Lower leg skin (tissue), 4 donors: ENCODE measurements around the gene HIPK2. TPM values are rescaled to one million over a fixed set of nuclear protein-coding genes. Genes with fewer than 3 reads are reported as not detected.

Experiments used
- DNase-seq, 2 donors: peaks; one replicate each; pipeline ENCODE4 v3.0.0-alpha.2; 2019; ENCODE audit warnings: low spot score in 2 of 2
- H3K4me3 ChIP-seq: fragments of 200-600 bp; sonication (generic); 2 replicates; pipeline ENCODE4 v1.5.1; 2017; ENCODE audit warnings: mild to moderate bottlenecking, low read depth; ENCODE audit not compliant: poor library complexity, severe bottlenecking
- CTCF ChIP-seq, 3 donors: fragments of 450-650 bp; IDR thresholded peaks; one replicate each; pipeline ENCODE4 v1.5.1; 2016; ENCODE audit warnings: antibody characterized with exemption in 3 of 3, mild to moderate bottlenecking in 3 of 3, moderate library complexity in 2 of 3
- POLR2A ChIP-seq, 2 donors: fragments of 450-650 bp; IDR thresholded peaks; one replicate each; pipeline ENCODE4 v1.6.1; 2016 to 2017; ENCODE audit warnings: antibody characterized with exemption in 2 of 2, mild to moderate bottlenecking in 1 of 2, moderate library complexity in 1 of 2
- WGBS, 2 donors: methylation state at CpG; one replicate each; pipeline ENCODE4 v1.1.5; 2018; 5-methylcytosine and 5-hydroxymethylcytosine counted together
- intact Hi-C: fragments of 100-400 bp; cut with DNase I; formaldehyde crosslinking; loops from one replicate; pipeline ENCODE4 v1.15.0; 2023; ENCODE audit warnings: low total_unique reads
- total RNA-seq, 4 donors: library from RNA; depleted of rRNA; stranded (reverse); fragments of >200 nt; gene quantifications; one replicate each; pipeline ENCODE4 v1.1.0, GENCODE V29; 2016

Gene HIPK2
- total RNA-seq, 4 donors from 2014 or later: 4.5 to 14.9 (median 10.4) TPM

DNA sequence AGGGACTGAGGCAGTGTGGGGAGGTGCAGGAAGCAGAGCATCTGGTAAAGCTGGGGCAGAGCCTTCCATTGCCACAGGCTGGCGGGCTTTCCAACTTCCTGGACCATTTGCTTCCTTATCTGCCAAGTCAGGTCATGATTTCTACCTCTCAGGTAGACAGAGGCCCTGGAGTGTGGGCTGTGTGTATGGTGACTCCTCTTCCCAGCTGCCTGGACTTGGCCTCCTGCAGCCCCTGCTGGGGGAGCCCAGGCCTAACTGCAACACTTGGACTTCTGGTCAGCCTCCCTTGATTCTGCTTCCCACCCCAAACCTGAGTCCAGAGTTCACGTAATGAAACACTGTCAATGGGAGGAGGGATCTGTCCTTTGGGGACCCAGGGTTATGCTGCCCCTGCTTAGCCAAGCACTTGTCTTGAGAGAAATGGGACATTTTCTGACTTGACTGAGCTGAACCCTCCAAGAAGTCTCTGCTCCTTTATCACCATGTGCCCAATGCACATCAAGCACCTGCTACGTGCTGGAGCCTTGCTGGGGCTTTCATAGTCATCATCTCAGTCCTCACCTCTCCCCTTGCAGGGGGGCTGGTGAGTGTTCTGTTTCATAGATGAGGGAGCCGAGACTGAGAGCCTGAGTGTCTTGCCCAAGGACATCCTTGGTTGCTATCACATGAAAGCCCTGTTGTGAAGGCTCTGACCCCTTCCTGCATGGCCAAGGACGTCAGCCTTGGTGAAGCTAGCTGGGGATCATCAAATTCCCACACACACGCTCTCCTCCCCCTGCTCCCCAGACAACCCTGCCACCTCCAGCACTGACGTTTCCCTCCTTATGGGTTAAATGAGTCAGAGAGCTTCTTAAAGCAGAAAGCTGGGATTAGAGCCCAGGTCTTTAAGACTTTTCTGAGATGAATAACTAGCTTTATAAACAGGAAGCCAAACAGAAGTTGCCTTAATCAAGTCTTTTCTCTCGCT is 250.9 kb downstream of the HIPK2 start:
- 66 to 68% methylated on average over 8 of the region's 8 CpGs for WGBS, 2 donors
- no peak for TF ChIP-seq CTCF (IDR thresholded peaks at IDR 0.05)

GRCh38 chr7:139525750-139526149 is 252.0 kb downstream of the HIPK2 start:
- TF ChIP-seq POLR2A (IDR thresholded peaks at IDR 0.05): no peak
- TF ChIP-seq CTCF (IDR thresholded peaks at IDR 0.05): no peak
- intact Hi-C loops: no loop called here
- H3K4me3 ChIP-seq: no peak overlapping the region
- no peak for DNase-seq

More for the DNA sequence above, 250.9 kb downstream of the HIPK2 start:
- H3K4me3 ChIP-seq: no peak overlapping the region
- intact Hi-C loops: no loop called here
- DNase-seq: no peak

DNA sequence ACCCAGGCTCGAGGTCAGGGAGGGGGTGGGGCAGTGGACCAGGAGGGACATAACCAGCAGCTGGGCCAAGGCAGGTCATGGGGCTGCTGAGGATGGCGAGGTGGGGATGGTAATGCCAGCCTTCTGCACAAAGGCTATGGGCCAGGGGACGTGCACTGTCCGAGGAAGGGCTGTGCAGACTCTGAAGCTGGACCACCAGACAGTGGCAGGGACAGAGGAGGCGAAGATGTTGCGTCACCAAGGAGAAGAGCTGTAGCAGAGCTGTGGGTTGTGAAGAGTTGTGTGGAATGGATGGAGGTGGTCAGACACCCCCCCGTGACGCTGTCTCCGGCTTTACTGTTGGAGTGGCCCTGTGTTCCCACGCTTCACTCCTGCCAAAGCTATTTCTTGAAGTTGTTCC is 252.6 kb downstream of the HIPK2 start:
- no peak for TF ChIP-seq POLR2A (IDR thresholded peaks at IDR 0.05)
- no peak for TF ChIP-seq CTCF (IDR thresholded peaks at IDR 0.05)
- no peak for DNase-seq
- intact Hi-C loops: no loop called here
- H3K4me3 ChIP-seq: no peak overlapping the region
- WGBS, 2 donors: 92% methylated on average over 10 of the region's 10 CpGs

DNA sequence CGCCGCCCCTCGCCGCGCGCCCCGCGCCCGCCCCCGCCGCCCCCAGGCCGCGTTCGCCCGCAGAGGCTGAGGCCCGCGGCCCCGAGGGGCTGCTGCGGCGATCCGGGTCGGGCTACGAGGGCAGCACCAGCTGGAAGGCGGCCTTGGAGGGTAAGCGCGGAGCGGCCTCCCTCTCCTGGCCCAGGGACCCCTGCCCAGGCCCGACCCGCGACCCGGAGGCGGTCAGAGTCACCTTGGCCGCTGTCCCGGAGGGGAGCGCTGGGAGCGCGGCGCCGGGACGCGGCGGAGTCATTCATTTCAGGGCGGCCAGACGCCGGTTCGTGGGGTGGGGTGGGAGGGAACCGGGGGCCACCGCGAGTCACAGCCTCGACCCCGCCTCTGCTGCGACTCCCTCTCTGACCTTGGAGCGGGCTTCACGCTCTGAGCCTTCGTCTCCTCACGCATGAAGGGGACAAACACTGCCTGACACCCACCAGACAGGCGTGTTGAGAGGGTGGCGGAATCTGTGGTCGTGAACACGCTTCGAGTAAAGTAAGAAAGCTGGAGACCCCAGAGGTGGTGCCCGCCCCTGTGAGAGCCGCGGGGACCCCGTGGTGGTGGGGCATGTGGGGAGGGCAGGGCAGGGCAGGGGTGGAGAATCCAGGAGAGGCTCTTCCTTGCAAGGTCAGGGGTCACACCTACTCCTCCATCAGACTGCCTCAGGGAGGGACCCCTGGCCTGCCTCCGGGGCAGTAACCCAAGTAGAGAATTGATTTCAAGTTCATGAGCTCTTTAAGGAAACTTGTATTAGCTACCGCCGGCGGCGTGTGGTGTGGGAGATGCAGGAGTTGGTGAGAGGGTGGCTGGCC is 253.6 kb downstream of the HIPK2 start:
- intact Hi-C loops: no loop called here
- H3K4me3 ChIP-seq: no peak overlapping the region
- WGBS, 2 donors: 45 to 72% methylated on average over 19 to 35 of the region's 70 CpGs
- no peak for TF ChIP-seq CTCF (IDR thresholded peaks at IDR 0.05)
- TF ChIP-seq POLR2A (IDR thresholded peaks at IDR 0.05): no peak
- no peak for DNase-seq

- DNase-seq: no peak
- WGBS, 2 donors: 3 to 8% methylated on average over 11 to 50 of the region's 75 CpGs
- TF ChIP-seq CTCF (IDR thresholded peaks at IDR 0.05) (no peak), POLR2A (IDR thresholded peaks at IDR 0.05) (no peak)
- no peak within 1 kb of the TSS for H3K4me3 ChIP-seq
- intact Hi-C loops: no loop called here
Measured at GRCh38 chr7:139523199-139523941, 254.4 kb downstream of the HIPK2 start, which contains the start of gene CLEC2L. TSS of gene CLEC2L (plus strand) at chr7:139523685. CDS start at chr7:139523928, 243 bp downstream.
